Suprapubic skin (tissue), 4 donors: Measurements from ENCODE around the gene PLXNA4. TPM values are rescaled to one million over a fixed set of nuclear protein-coding genes. Genes with fewer than 3 reads are reported as not detected.

Source experiments
- DNase-seq, 2 donors: peaks; one replicate each; pipeline ENCODE4 v3.0.0-alpha.2; 2019; ENCODE audit warnings: low spot score in 2 of 2
- H3K27ac ChIP-seq: fragments of 200-600 bp; sonication (generic); one replicate; pipeline ENCODE4 v1.5.1; 2019
- H3K27me3 ChIP-seq: fragments of 200-600 bp; sonication (generic); one replicate; pipeline ENCODE4 v1.5.1; 2019
- H3K36me3 ChIP-seq: fragments of 200-600 bp; sonication (generic); one replicate; pipeline ENCODE4 v1.5.1; 2019
- H3K4me1 ChIP-seq: fragments of 200-600 bp; sonication (generic); one replicate; pipeline ENCODE4 v1.5.1; 2019
- H3K4me3 ChIP-seq: fragments of 200-600 bp; sonication (generic); one replicate; pipeline ENCODE4 v1.5.1; 2019; ENCODE audit warnings: mild to moderate bottlenecking
- H3K9me3 ChIP-seq: fragments of 200-600 bp; sonication (generic); one replicate; pipeline ENCODE4 v1.5.1; 2019
- CTCF ChIP-seq, 2 donors: fragments of 200-600 bp in 1 of 2; fragments of 450-650 bp in 1 of 2; sonication (generic) in 1 of 2; IDR thresholded peaks; one replicate each; pipeline ENCODE4 v1.5.1; 2016 to 2019; ENCODE audit warnings: antibody characterized with exemption in 2 of 2, mild to moderate bottlenecking in 1 of 2, moderate library complexity in 1 of 2
- EP300 ChIP-seq: sonication (generic); formaldehyde crosslinking; IDR thresholded peaks from one replicate; pipeline ENCODE4 v1.6.1; 2017; ENCODE audit warnings: antibody characterized with exemption
- POLR2A ChIP-seq, 2 donors: fragments of 450-650 bp; IDR thresholded peaks; one replicate each; pipeline ENCODE4 v1.6.1; 2017; ENCODE audit warnings: antibody characterized with exemption in 2 of 2, mild to moderate bottlenecking in 2 of 2, moderate library complexity in 2 of 2
- POLR2AphosphoS5 ChIP-seq, 3 donors: sonication (generic); formaldehyde crosslinking; IDR thresholded peaks; one replicate each; pipeline ENCODE4 v1.6.1; 2017; ENCODE audit warnings: antibody characterized with exemption in 3 of 3
- WGBS: methylation state at CpG from one replicate; pipeline ENCODE4 v1.1.5; 2018; 5-methylcytosine and 5-hydroxymethylcytosine counted together
- total RNA-seq, 4 donors: library from RNA; depleted of rRNA; stranded (reverse); fragments of >200 nt; gene quantifications; one replicate each; pipeline ENCODE4 v1.1.0, GENCODE V29; 2016

PLXNA4 gene
- total RNA-seq, 4 donors from 2014 or later = 5.4 to 10.7 (median 7.1) TPM

DNA sequence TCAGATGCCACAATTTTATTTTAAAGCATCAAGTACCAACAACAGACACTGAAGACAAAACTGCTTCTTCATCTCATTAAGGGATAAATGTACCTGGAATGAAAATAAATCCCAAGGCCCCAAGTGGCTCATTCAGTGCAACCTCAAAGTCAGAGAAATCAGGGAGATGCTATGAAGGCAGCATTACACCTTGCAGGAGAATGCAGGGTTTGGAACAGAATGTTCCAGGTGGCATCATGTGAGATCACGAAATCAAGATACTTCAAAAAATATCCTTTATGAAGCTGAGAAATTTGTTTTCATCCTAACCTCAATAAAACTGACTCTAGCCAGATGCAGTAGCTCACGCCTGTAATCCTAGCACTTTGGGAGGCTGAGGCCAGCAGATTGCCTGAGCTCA lies 477.1 kb downstream of the PLXNA4 start:
- Histone ChIP-seq H3K9me3 (no peaks in the 10 kb centered on the region), H3K4me1 (no peaks in the 10 kb centered on the region), H3K27ac (no peak overlapping the region), H3K36me3 (no peaks in the 10 kb centered on the region), H3K4me3 (no peak overlapping the region), H3K27me3 (no peaks in the 10 kb centered on the region)
- no peak for TF ChIP-seq POLR2A (IDR thresholded peaks at IDR 0.05)
- TF ChIP-seq POLR2AphosphoS5 (IDR thresholded peaks at IDR 0.05) = no peak
- no peak for TF ChIP-seq EP300
- DNase-seq = no peak
- WGBS = 80% methylated on average over 2 of the region's 2 CpGs

- H3K27ac ChIP-seq = no peak overlapping the region
- WGBS = 81% methylated on average over 1 of the region's 1 CpG
- no peak for TF ChIP-seq CTCF (IDR thresholded peaks at IDR 0.05)
These were observed 477.9 kb downstream of the PLXNA4 start for GRCh38 chr7:132098327-132098726.

DNA sequence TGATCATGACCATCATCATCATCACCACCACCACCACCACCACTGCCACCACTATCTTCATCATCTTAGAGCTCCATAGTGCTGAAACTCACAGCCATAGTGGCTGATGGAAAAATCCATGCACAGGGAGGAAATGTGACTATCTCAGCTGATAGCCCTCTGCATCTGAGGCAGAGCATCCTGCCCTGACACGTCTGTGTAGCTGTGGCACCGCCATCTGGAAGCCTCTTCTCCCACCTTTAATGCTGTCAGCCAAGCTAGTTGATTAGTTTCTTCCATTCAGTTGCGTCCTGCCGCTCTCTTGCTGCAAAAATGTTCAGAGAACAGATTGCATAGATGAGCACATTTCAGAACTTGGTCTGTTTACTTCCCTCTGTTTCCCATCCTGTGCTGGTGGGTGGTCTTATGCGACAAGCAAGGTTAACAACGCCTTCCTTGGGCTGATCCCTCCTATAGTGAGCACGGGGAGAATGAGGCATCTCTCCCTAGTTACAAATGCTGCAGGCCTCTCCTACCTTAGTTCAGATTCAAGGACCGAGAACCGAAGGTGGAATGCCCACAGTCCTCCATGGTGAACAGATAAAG lies 478.6 kb downstream of the PLXNA4 start:
- DNase-seq = no peak
- TF ChIP-seq CTCF (IDR thresholded peaks at IDR 0.05) = no peak
- no peak for TF ChIP-seq EP300
- TF ChIP-seq POLR2A (IDR thresholded peaks at IDR 0.05) = no peak
- no peak for TF ChIP-seq POLR2AphosphoS5 (IDR thresholded peaks at IDR 0.05)

More at GRCh38 chr7:132098327-132098726, 477.9 kb downstream of the PLXNA4 start:
- Histone ChIP-seq H3K9me3 (no peaks in the 10 kb centered on the region), H3K27me3 (no peaks in the 10 kb centered on the region), H3K4me3 (no peak overlapping the region), H3K4me1 (no peaks in the 10 kb centered on the region), H3K36me3 (no peaks in the 10 kb centered on the region)
- no peak for DNase-seq

DNA sequence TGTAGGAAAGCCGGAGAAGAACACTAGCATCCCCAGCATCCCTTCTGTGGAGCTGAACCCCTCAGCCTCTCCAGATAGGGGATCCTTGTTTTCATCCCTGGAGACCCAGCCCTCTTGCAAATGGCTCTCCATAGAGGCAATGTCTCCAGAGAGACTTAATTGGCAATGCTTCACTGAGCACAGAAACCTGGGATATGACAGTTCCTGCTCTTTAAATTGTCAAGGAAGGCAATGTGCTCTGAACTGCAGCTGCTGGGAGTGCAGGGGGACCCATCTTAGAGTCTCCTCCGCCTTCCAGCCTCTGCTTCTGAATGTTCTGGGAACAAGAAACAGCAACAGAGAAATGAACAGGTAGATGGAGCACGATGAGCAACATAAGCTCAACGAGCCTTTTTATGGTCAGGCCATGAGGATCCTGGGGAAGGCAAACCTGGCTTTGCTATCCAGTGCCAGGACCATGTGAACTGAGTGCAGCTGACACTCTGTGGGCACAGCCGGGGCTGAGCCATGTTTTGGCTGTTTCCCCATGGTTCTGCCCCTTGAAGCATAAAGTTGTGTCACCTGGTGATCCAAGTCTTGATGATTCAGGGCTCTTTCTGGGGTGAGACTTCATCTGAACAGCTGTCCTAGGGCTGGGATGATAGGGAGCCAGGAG lies 481.0 kb downstream of the PLXNA4 start:
- no peak overlapping the region for H3K27ac ChIP-seq
- no peak for DNase-seq
- no peaks in the 10 kb centered on the region for H3K4me1 ChIP-seq
- H3K36me3 ChIP-seq = no peaks in the 10 kb centered on the region
- WGBS = 70% methylated on average over 5 of the region's 5 CpGs
- H3K9me3 ChIP-seq = no peaks in the 10 kb centered on the region
- no peaks in the 10 kb centered on the region for H3K27me3 ChIP-seq
- no peak overlapping the region for H3K4me3 ChIP-seq
- TF ChIP-seq POLR2AphosphoS5 (IDR thresholded peaks at IDR 0.05) = no peak
- no peak for TF ChIP-seq POLR2A (IDR thresholded peaks at IDR 0.05)
- no peak for TF ChIP-seq EP300
- TF ChIP-seq CTCF (IDR thresholded peaks at IDR 0.05) = no peak

More for the DNA sequence above, 478.6 kb downstream of the PLXNA4 start:
- Histone ChIP-seq H3K4me1 (no peaks in the 10 kb centered on the region), H3K36me3 (no peaks in the 10 kb centered on the region), H3K4me3 (no peak overlapping the region), H3K27me3 (no peaks in the 10 kb centered on the region), H3K27ac (no peak overlapping the region), H3K9me3 (no peaks in the 10 kb centered on the region)
- 68% methylated on average over 9 of the region's 9 CpGs for WGBS

DNA sequence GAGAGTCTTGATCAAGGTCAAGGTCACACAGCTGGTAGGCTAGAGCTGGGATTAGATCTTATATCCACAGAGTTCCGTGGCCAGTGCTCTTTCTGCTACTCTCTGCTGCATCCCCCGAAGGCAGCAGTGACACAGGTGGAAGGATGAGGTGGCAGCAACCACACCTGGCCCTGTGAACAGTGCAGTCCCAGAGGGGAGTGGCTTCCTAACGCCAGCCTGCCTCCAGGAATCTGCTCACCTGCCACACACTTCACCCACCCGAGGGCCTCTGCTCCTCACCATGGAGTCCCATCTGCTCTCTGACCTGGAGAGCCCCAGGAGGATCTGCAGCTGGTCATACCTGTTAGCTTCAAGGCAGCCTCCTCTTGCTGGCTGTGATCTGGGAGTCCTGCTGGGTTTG lies 484.2 kb downstream of the PLXNA4 start:
- 65% methylated on average over 4 of the region's 4 CpGs for WGBS
- no peaks in the 10 kb centered on the region for H3K4me1 ChIP-seq
- no peak overlapping the region for H3K4me3 ChIP-seq
- no peak for TF ChIP-seq CTCF (IDR thresholded peaks at IDR 0.05)
- TF ChIP-seq POLR2A (IDR thresholded peaks at IDR 0.05) = no peak
- TF ChIP-seq EP300 = no peak
- no peak for TF ChIP-seq POLR2AphosphoS5 (IDR thresholded peaks at IDR 0.05)
- DNase-seq = no peak
- no peak overlapping the region for H3K27ac ChIP-seq
- no peaks in the 10 kb centered on the region for H3K36me3 ChIP-seq
- H3K9me3 ChIP-seq = no peaks in the 10 kb centered on the region
- no peaks in the 10 kb centered on the region for H3K27me3 ChIP-seq
